HCT116 (cell line): Measurements from ENCODE around the gene ROGDI. TPM values are rescaled to one million over a fixed set of nuclear protein-coding genes. Genes with fewer than 3 reads are reported as not detected.

Experiments
- ATAC-seq: fragments of 200-7000 bp; cut with Tn5 transposase; 2 replicates; pipeline ENCODE4 v1.9.1; 2020; ENCODE audit warnings: mild to moderate bottlenecking, moderate library complexity
- BruUV-seq: library from RNA; stranded (reverse); fragments of 400-500 nt; replicated peaks from 2 replicates; lab custom pipeline; 2021; lab: Mats Ljungman, UMichigan
- CTCF ChIA-PET: fragments of 300-600 bp; sonication (Branson Sonifier 250); formaldehyde crosslinking; loops from one replicate; lab custom pipeline; 2021; ENCODE audit warnings: antibody characterized with exemption; lab: Charles Lee
- POLR2A ChIA-PET: fragments of 300-600, 350-600 bp; sonication (Branson Sonifier 250); formaldehyde crosslinking; loops from one replicate; lab custom pipeline; 2021; ENCODE audit warnings: antibody characterized with exemption; lab: Charles Lee
- RAD21 ChIA-PET, 2 experiments: fragments of 300-600 bp; sonication (Branson Sonifier 250); formaldehyde crosslinking; loops; one replicate each; lab custom pipeline; 2023; ENCODE audit warnings: low total read pairs in 2 of 2; ENCODE audit not compliant: uncharacterized antibody in 2 of 2, unreplicated experiment in 2 of 2, low non-redundant PET in 1 of 2; lab: Charles Lee
- DNase-seq: peaks from one replicate; pipeline ENCODE4 v3.0.0-alpha.2; 2010; ENCODE audit warnings: low read depth, low spot score
- H2AFZ ChIP-seq: fragments of 200-600 bp; shearing (Covaris generic), sonication (generic); 2 replicates; pipeline ENCODE4 v1.6.1; 2017; ENCODE audit warnings: low read depth, mixed run types, mixed read lengths, antibody characterized with exemption, low read length; ENCODE audit not compliant: poor library complexity, severe bottlenecking
- H3K27ac ChIP-seq: 2 replicates; pipeline ENCODE4 v1.5.1; 2012; ENCODE audit warnings: low read depth, low read length
- H3K27me3 ChIP-seq: fragments of 200-600 bp; sonication (generic); 2 replicates; pipeline ENCODE4 v1.6.1; 2016; ENCODE audit warnings: mixed run types, low read length, mixed read lengths; ENCODE audit not compliant: insufficient read depth
- H3K36me3 ChIP-seq, 2 experiments: fragments of 200-500 bp in 1 of 2; fragments of 200-600 bp in 1 of 2; sonication (Bioruptor generic) in 1 of 2; sonication (generic) in 1 of 2; 2 replicates each; pipeline versions ENCODE4 v1.5.1 to v1.6.1; 2014 to 2016; ENCODE audit warnings: low read length in 2 of 2, inconsistent platforms in 1 of 2, mixed read lengths in 1 of 2, mixed run types in 1 of 2; ENCODE audit not compliant: insufficient read depth in 2 of 2, control insufficient read depth in 1 of 2
- H3K4me1 ChIP-seq, 2 experiments: fragments of 200-600 bp in 1 of 2; sonication (generic) in 1 of 2; 2 replicates each; pipeline versions ENCODE4 v1.5.1 to v1.6.1; 2012 to 2017; ENCODE audit warnings: low read length in 2 of 2, inconsistent platforms in 1 of 2, mild to moderate bottlenecking in 1 of 2, mixed read lengths in 1 of 2, mixed run types in 1 of 2, moderate library complexity in 1 of 2; ENCODE audit not compliant: insufficient read depth in 2 of 2, control insufficient read depth in 1 of 2
- H3K4me2 ChIP-seq: fragments of 200-600 bp; sonication (generic); 2 replicates; pipeline ENCODE4 v1.6.1; 2017; ENCODE audit warnings: mixed run types, low read length, mixed read lengths
- H3K4me3 ChIP-seq, 2 experiments: fragments of 200-600 bp in 1 of 2; sonication (generic) in 1 of 2; replicated peaks in 1 of 2; 2 replicates each; pipeline ENCODE4 v1.5.1; 2011 to 2016; ENCODE audit warnings: low read length in 2 of 2, control low read depth in 1 of 2, low read depth in 1 of 2, mild to moderate bottlenecking in 1 of 2, mixed read lengths in 1 of 2, mixed run types in 1 of 2
- H3K79me2 ChIP-seq: fragments of 200-600 bp; sonication (generic); 2 replicates; pipeline ENCODE4 v1.6.1; 2017; ENCODE audit warnings: mild to moderate bottlenecking, mixed run types, low read length, moderate library complexity, mixed read lengths; ENCODE audit not compliant: insufficient read depth
- H3K9ac ChIP-seq: fragments of 200-600 bp; sonication (generic); 2 replicates; pipeline ENCODE4 v1.6.1; 2016; ENCODE audit warnings: low read length, mixed read lengths
- H3K9me2 ChIP-seq: fragments of 200-600 bp; sonication (generic), shearing (Covaris generic); 2 replicates; pipeline ENCODE4 v1.6.1; 2017; ENCODE audit warnings: mixed run types, mild to moderate bottlenecking, moderate library complexity; ENCODE audit not compliant: insufficient read depth
- H3K9me3 ChIP-seq, 2 experiments: fragments of 200-500 bp in 1 of 2; fragments of 200-600 bp in 1 of 2; sonication (Bioruptor generic) in 1 of 2; sonication (generic) in 1 of 2; 2 replicates each; pipeline ENCODE4 v1.6.1; 2014 to 2017; ENCODE audit warnings: low read length in 2 of 2, mixed read lengths in 2 of 2, inconsistent platforms in 1 of 2, low read depth in 1 of 2, mild to moderate bottlenecking in 1 of 2, mixed run types in 1 of 2, moderate library complexity in 1 of 2; ENCODE audit not compliant: control insufficient read depth in 1 of 2, insufficient read depth in 1 of 2
- H4K20me1 ChIP-seq: fragments of 200-600 bp; sonication (generic), shearing (Covaris generic); 2 replicates; pipeline ENCODE4 v1.6.1; 2017; ENCODE audit warnings: mixed run types, mild to moderate bottlenecking, moderate library complexity; ENCODE audit not compliant: insufficient read depth
- ATF3 ChIP-seq: IDR thresholded peaks from 2 replicates; pipeline ENCODE4 v1.6.1; 2012
- CBX3 ChIP-seq: IDR thresholded peaks from 2 replicates; pipeline ENCODE4 v1.6.1; 2012; ENCODE audit warnings: low read depth
- CEBPB ChIP-seq: IDR thresholded peaks from 2 replicates; pipeline ENCODE4 v1.6.1; 2012; ENCODE audit warnings: low read depth
- EGR1 ChIP-seq: IDR thresholded peaks from 2 replicates; pipeline ENCODE4 v1.6.1; 2012; ENCODE audit warnings: low read depth
- EZH2phosphoT487 ChIP-seq: fragments of 200-600 bp; IDR thresholded peaks from 2 replicates; pipeline ENCODE4 v1.6.1; 2018; ENCODE audit warnings: antibody characterized with exemption, borderline replicate concordance
- FOSL1 ChIP-seq: IDR thresholded peaks from 2 replicates; pipeline ENCODE4 v1.6.1; 2012; ENCODE audit warnings: low read depth
- MAX ChIP-seq: IDR thresholded peaks from 2 replicates; pipeline ENCODE4 v1.6.1; 2012
- POLR2A ChIP-seq: IDR thresholded peaks from 2 replicates; pipeline ENCODE4 v1.7.0; 2011; ENCODE audit warnings: borderline replicate concordance; ENCODE audit not compliant: insufficient read depth, insufficient read length; ENCODE audit errors: extremely low read depth
- SP1 ChIP-seq: IDR thresholded peaks from 2 replicates; pipeline ENCODE4 v1.6.1; 2012; ENCODE audit warnings: low read depth
- SRF ChIP-seq: IDR thresholded peaks from 2 replicates; pipeline ENCODE4 v1.6.1; 2012; ENCODE audit warnings: low read depth
- TCF7L2 ChIP-seq: IDR thresholded peaks from 2 replicates; pipeline ENCODE4 v1.7.0; 2011; ENCODE audit warnings: borderline replicate concordance, inconsistent platforms; ENCODE audit not compliant: insufficient read depth, insufficient read length; ENCODE audit errors: extremely low read depth
- YY1 ChIP-seq: IDR thresholded peaks from 2 replicates; pipeline ENCODE4 v1.6.1; 2011; ENCODE audit warnings: low read length, low read depth, moderate library complexity, mild to moderate bottlenecking; ENCODE audit not compliant: insufficient replicate concordance; ENCODE audit errors: extremely low read depth
- ZBTB33 ChIP-seq: IDR thresholded peaks from 2 replicates; pipeline ENCODE4 v1.6.1; 2011; ENCODE audit warnings: mild to moderate bottlenecking, low read length, moderate library complexity; ENCODE audit not compliant: insufficient replicate concordance; ENCODE audit errors: extremely low read depth
- ZFX ChIP-seq: fragments of 450-650 bp; IDR thresholded peaks from 2 replicates; pipeline ENCODE4 v1.6.1; 2017
- intact Hi-C: fragments of 100-400 bp; cut with micrococcal nuclease; formaldehyde crosslinking; loops from 2 replicates; pipeline ENCODE4 v1.10.0; 2022
- total RNA-seq: library from RNA; stranded (reverse); gene quantifications from one replicate; pipeline ENCODE4 v1.2.1, GENCODE V29; 2021; ENCODE audit not compliant: unreplicated experiment

The ROGDI gene
- total RNA-seq, 1 experiment from 2014 or later: 20.1 TPM

- TF ChIP-seq ZBTB33: peak; percentile 95
These were observed 33.7 kb downstream of the ROGDI start (continued) for GRCh38 chr16:4768549-4769305.

GRCh38 chr16:4767872-4768548 lies 34.4 kb downstream of the ROGDI start:
- Histone ChIP-seq H2AFZ (no peak overlapping the region), H3K9ac (peak overlapping the region; percentile 66), H3K4me1 (peaks cover 12 to 23% of the 10 kb centered on the region in 2 experiments), H3K27ac (peak overlapping the region; percentile 56), H3K79me2 (peaks cover 21% of the 10 kb centered on the region; the same call in 1 of the 2 replicates), H3K9me2 (no peaks in the 10 kb centered on the region), H3K36me3 (peaks cover 5 to 10% of the 10 kb centered on the region in 2 experiments; a peak in 3 of 4 replicates), H3K27me3 (no peaks in the 10 kb centered on the region), H3K4me2 (peak overlapping the region; percentile 82), H4K20me1 (no peaks in the 10 kb centered on the region), H3K9me3 (no peaks in the 10 kb centered on the region), H3K4me3 (peak overlapping the region; percentile 92 to 93)
- ChIA-PET RAD21 (interaction anchor here in 1 of 2 experiments (1.2 kb wide), 1 partner anchor 35 kb away, joined by 3 read pairs; the partner anchor contains the start of gene ROGDI), CTCF (interaction anchor here (1.3 kb wide), 1 partner anchor 144 kb away, joined by 4 read pairs; the partner anchor contains the start of gene MGRN1), POLR2A (interaction anchor here (0.7 to 1.1 kb wide), 3 partner anchors 22 to 152 kb away, joined by 3 to 8 read pairs (median 4); partner anchors contain the start of genes ANKS3 and DNAAF8)
- ATAC-seq (no peak), DNase-seq (peak; percentile 8)
- no TSS peak for BruUV-seq
- intact Hi-C loops: loop anchor here (1.0 to 5.0 kb wide), 3 partner anchors 33 to 179 kb away; partner anchors contain the start of genes ANKS3, DNAAF8, GLYR1 and UBN1
- no peak for TF ChIP-seq EGR1
- TF ChIP-seq FOSL1: no peak
- no peak for TF ChIP-seq SP1
- no peak for TF ChIP-seq MAX
- no peak for TF ChIP-seq EZH2phosphoT487
- TF ChIP-seq SRF: no peak
- no peak for TF ChIP-seq YY1
- no peak for TF ChIP-seq CEBPB
- TF ChIP-seq ZFX: no peak
- no peak for TF ChIP-seq POLR2A
- TF ChIP-seq CBX3: no peak
- no peak for TF ChIP-seq TCF7L2
- no peak for TF ChIP-seq ATF3
